KMS-11 (cell line): Measurements from ENCODE around the gene SLCO3A1.

Experiments
- H2AFZ ChIP-seq: fragments of 200-600 bp; sonication (generic); 2 replicates; pipeline ENCODE4 v1.6.1; 2016; ENCODE audit warnings: antibody characterized with exemption, mixed run types, low read depth
- H3K27ac ChIP-seq: fragments of 200-600 bp; sonication (generic); 2 replicates; pipeline ENCODE4 v1.6.1; 2016; ENCODE audit warnings: mild to moderate bottlenecking, mixed run types
- H3K27me3 ChIP-seq: fragments of 200-600 bp; sonication (generic); 2 replicates; pipeline ENCODE4 v1.6.1; 2017; ENCODE audit warnings: mild to moderate bottlenecking, low read depth, mixed run types, moderate library complexity; ENCODE audit not compliant: insufficient read depth
- H3K36me3 ChIP-seq: fragments of 200-600 bp; sonication (generic); 2 replicates; pipeline ENCODE4 v1.6.1; 2017; ENCODE audit warnings: mild to moderate bottlenecking, mixed run types; ENCODE audit not compliant: insufficient read depth
- H3K4me1 ChIP-seq: fragments of 200-600 bp; sonication (generic); 2 replicates; pipeline ENCODE4 v1.6.1; 2016; ENCODE audit warnings: mild to moderate bottlenecking, low read depth, mixed run types; ENCODE audit not compliant: poor library complexity, severe bottlenecking
- H3K4me2 ChIP-seq: fragments of 200-600 bp; sonication (generic); 2 replicates; pipeline ENCODE4 v1.7.0; 2016; ENCODE audit warnings: mild to moderate bottlenecking, mixed run types
- H3K4me3 ChIP-seq: fragments of 200-600 bp; sonication (generic); IDR thresholded peaks from 2 replicates; pipeline ENCODE4 v1.6.1; 2017; ENCODE audit warnings: low read depth, low read length, mixed read lengths; ENCODE audit not compliant: insufficient read depth
- H3K79me2 ChIP-seq: fragments of 200-600 bp; sonication (generic); 2 replicates; pipeline ENCODE4 v1.6.1; 2016; ENCODE audit warnings: low read depth, mixed run types; ENCODE audit not compliant: insufficient read depth
- H3K9ac ChIP-seq: fragments of 200-600 bp; sonication (generic); 2 replicates; pipeline ENCODE4 v1.6.1; 2016; ENCODE audit warnings: mild to moderate bottlenecking, mixed run types
- H4K20me1 ChIP-seq: fragments of 200-600 bp; sonication (generic); 2 replicates; pipeline ENCODE4 v1.6.1; 2016; ENCODE audit warnings: mild to moderate bottlenecking, mixed run types; ENCODE audit not compliant: insufficient read depth
- CTCF ChIP-seq: fragments of 200-600 bp; sonication (generic); conservative IDR thresholded peaks from 2 replicates; pipeline ENCODE4 v1.6.1; 2017; ENCODE audit warnings: low read depth, mild to moderate bottlenecking, antibody characterized with exemption, low read length, moderate library complexity, mixed read lengths

SLCO3A1 gene

GRCh38 chr15:91881569-91882297 lies 28.2 kb downstream of the SLCO3A1 start:
- no peaks in the 10 kb centered on the region for H3K79me2 ChIP-seq
- no peak overlapping the region for H3K4me2 ChIP-seq
- no peak for TF ChIP-seq CTCF
- no peak overlapping the region for H2AFZ ChIP-seq
- H3K27ac ChIP-seq = no peak overlapping the region
- H3K36me3 ChIP-seq = no peaks in the 10 kb centered on the region
- H3K9ac ChIP-seq = no peak overlapping the region
- H3K27me3 ChIP-seq = no peaks in the 10 kb centered on the region
- no peak overlapping the region for H3K4me3 ChIP-seq
- no peaks in the 10 kb centered on the region for H3K4me1 ChIP-seq
- no peaks in the 10 kb centered on the region for H4K20me1 ChIP-seq

- no peak overlapping the region for H3K27ac ChIP-seq
- no peaks in the 10 kb centered on the region for H3K27me3 ChIP-seq
- no peaks in the 10 kb centered on the region for H3K79me2 ChIP-seq
These were observed 29.5 kb downstream of the SLCO3A1 start for GRCh38 chr15:91882858-91883586.

GRCh38 chr15:91884606-91885005 lies 31.1 kb downstream of the SLCO3A1 start:
- Histone ChIP-seq H3K4me2 (no peak overlapping the region), H3K27ac (no peak overlapping the region)

More at GRCh38 chr15:91882858-91883586, 29.5 kb downstream of the SLCO3A1 start:
- no peak overlapping the region for H3K4me3 ChIP-seq
- no peak overlapping the region for H3K4me2 ChIP-seq
- H3K9ac ChIP-seq = no peak overlapping the region
- H3K36me3 ChIP-seq = no peaks in the 10 kb centered on the region
- no peaks in the 10 kb centered on the region for H3K4me1 ChIP-seq
- no peaks in the 10 kb centered on the region for H4K20me1 ChIP-seq
- no peak overlapping the region for H2AFZ ChIP-seq
- no peak for TF ChIP-seq CTCF

GRCh38 chr15:91885054-91885453 lies 31.5 kb downstream of the SLCO3A1 start:
- Histone ChIP-seq H3K27me3 (no peaks in the 10 kb centered on the region), H2AFZ (no peak overlapping the region), H3K79me2 (no peaks in the 10 kb centered on the region)

More at GRCh38 chr15:91884606-91885005, 31.1 kb downstream of the SLCO3A1 start:
- Histone ChIP-seq H3K4me3 (no peak overlapping the region), H3K79me2 (no peaks in the 10 kb centered on the region), H3K36me3 (no peaks in the 10 kb centered on the region), H3K27me3 (no peaks in the 10 kb centered on the region), H3K4me1 (no peaks in the 10 kb centered on the region), H2AFZ (no peak overlapping the region), H4K20me1 (no peaks in the 10 kb centered on the region), H3K9ac (no peak overlapping the region)
- no peak for TF ChIP-seq CTCF

More at GRCh38 chr15:91885054-91885453, 31.5 kb downstream of the SLCO3A1 start:
- H3K4me3 ChIP-seq = no peak overlapping the region
- no peak overlapping the region for H3K4me2 ChIP-seq
- H3K4me1 ChIP-seq = no peaks in the 10 kb centered on the region
- no peaks in the 10 kb centered on the region for H3K36me3 ChIP-seq
- no peak for TF ChIP-seq CTCF
- H4K20me1 ChIP-seq = no peaks in the 10 kb centered on the region
- no peak overlapping the region for H3K9ac ChIP-seq
- H3K27ac ChIP-seq = no peak overlapping the region
